ELF-1 (cell line): ENCODE data around the gene APBA1.

Experiments
- DNase-seq: peaks from one replicate; pipeline ENCODE4 v3.0.0-alpha.2; 2016; ENCODE audit warnings: low read depth, low spot score

The APBA1 gene

GRCh38 chr9:69671879-69672595, at the start of gene APBA1:
Gene APBA1 (minus strand): TSS chr9:69672371.
- peak; percentile 55 for DNase-seq

DNA sequence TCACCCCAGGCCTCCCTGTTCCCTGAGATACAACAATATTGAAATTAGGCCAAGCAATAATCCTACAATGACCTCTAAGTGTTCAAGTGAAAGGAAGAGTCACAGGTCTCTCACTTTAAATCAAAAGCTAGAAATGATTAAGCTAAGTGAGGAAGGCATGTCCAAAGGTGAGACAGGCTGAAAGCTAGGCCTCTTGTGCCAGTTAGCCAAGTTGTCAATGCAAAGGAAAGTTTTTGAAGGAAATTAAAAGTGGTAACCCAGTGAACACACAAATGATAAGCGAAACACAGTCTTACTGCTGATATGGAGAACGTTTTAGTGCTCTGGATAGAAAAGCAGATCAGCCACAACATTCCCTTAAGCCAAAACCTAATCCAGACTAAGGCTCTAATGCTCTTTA, 47.8 kb upstream of the APBA1 start:
- no peak for DNase-seq

- no peak for DNase-seq
These were observed 47.2 kb upstream of the APBA1 start for GRCh38 chr9:69719367-69719766.

- DNase-seq: peak; percentile 11
These were observed 46.0 kb upstream of the APBA1 start for GRCh38 chr9:69718218-69718617.

GRCh38 chr9:69715825-69716224, 43.7 kb upstream of the APBA1 start:
- DNase-seq: no peak

GRCh38 chr9:69715096-69715495, 42.9 kb upstream of the APBA1 start:
- DNase-seq: no peak

- DNase-seq: no peak
These were observed 25.3 kb upstream of the APBA1 start for GRCh38 chr9:69697475-69697874.

- DNase-seq: no peak
These were observed 24.6 kb upstream of the APBA1 start for GRCh38 chr9:69696802-69697201.

DNA sequence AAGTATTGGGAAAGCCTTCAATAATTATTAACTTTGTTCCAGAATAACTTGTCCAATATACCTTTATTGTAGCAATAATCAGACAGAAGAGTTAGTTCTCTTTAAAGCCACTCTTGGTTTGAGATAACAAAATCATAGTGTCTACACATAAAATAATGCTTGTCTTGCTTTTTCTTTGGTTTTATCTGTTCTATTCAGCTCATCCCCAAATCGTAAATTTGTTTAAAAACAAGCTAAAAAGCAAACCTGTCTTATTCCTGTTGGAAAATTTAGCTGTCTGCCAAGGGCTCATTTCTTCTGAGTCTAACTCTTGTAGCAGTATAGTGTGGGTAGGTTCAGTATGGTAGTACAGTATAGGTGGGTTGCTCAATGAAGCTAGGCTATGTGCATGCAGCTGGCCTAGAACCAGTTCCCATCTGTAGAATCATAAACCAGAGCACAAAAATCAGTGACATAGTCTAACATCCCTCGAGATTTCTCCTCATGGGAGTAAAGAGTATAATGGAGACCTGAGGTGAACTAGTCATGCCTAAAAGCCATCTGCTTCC, 17.9 kb upstream of the APBA1 start:
- DNase-seq: no peak

GRCh38 chr9:69683927-69684326, 11.8 kb upstream of the APBA1 start:
- no peak for DNase-seq

GRCh38 chr9:69678843-69679538, 6.8 kb upstream of the APBA1 start:
- no peak for DNase-seq

DNA sequence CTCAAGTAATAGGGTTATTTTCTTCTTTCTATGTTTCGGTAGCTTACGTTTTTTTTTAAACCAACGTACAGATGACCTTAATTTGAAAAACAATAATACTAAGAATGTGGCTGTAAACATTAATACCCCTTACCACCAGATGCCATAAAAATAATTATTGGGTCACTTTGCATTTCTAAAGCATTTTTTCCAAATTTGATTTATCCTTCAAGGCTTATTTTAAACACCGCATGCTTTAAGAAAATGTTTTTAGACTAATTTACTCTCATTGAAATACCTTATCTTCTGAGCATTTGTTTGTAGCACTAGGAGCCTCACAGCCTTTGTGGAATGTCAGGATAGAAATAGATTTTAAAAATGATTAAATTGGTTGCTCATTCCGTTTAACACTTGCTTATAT, 5.8 kb upstream of the APBA1 start:
- no peak for DNase-seq

DNA sequence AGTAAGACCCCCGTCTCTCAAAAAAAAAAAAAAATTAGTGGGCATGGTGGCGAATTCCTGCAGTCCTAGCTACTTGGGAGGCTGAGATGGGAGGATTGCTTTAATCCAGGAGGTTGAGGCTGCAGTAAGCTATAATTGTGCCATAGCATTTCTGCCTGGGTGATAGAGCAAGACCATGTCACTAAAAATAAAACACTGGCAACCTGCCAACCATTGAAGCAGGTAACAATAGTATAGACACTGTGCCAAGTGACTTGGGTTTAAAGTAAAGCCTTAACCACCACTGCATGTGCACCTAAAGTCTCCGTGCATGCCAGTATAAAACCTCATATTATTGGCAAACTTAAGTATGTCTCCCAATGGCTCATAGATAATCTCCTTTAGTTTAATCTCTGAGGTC, 3.4 kb upstream of the APBA1 start:
- DNase-seq: no peak

- DNase-seq: no peak
These were observed 2.7 kb upstream of the APBA1 start for GRCh38 chr9:69674716-69675438.

DNA sequence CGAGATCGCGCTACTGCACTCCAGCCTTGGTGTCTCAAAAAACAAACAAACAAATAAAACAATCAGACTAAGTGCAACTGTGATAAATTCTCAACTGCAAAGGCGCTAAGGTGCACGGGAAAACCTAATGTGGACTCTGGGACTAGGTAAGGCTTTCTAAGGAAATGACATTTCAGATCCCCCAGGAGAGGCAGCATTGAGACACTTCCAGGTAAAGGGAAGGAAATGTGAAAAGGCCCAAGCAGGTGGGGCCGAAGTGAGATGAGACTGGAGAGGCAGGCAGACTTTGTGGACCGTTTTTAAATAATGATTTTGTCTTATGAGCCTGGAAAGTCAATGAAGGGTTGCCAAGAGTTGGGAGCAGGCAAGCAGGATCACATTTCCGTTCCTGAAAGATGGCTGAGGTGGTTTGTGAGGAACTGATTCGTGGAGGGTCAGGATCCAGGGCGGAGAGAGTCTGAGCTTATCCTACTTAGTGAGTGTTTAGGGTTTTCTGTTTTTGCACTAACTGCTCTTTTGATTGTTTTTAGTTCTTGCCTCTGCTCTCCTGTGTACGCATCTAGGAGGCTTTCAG, 2.0 kb upstream of the APBA1 start:
- DNase-seq: peak; percentile 35

DNA sequence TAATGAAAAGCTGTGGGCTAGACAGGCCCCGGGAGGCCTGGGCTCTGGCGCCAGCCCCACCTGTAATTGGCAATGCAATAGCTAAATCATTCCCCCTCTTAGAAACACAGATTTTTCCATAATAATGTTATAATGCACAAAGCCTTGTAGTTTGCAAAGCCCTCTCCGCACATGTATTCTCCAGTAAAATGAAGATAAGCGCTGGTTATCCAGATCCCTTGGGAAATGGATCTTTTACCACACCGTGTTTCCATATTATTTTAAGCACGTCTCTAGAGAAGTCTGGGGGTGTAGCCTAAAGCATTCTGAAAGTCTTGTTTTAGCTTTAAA, 1.1 kb upstream of the APBA1 start:
- no peak for DNase-seq

GRCh38 chr9:69672596-69673310, 582 bp upstream of the APBA1 start:
- peak; percentile 95 for DNase-seq

- no peak for DNase-seq
These were observed 776 bp downstream of the APBA1 start for GRCh38 chr9:69671311-69671878.

DNA sequence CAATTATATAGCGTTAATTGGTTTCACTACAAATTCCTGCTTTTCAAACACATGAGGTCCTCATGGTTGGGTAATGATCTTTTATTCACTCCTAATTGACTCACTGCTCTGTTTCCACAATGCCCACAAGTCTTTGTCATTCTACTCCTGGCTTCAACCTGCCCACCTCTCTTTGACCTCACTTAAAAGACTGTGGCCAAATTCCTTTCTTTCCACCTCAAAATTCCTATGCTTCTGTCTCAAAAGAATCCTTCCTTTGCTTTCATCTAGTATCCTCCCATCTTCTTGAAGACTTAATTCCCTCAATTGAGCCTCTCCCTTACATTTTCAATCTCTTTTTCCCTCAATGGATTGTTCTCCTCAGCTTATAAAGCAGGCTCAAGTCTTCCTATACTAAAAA, 4.9 kb downstream of the APBA1 start:
- DNase-seq: peak; percentile 19

- no peak for DNase-seq
These were observed 11.9 kb downstream of the APBA1 start for GRCh38 chr9:69660304-69660703.

- DNase-seq: no peak
These were observed 13.0 kb downstream of the APBA1 start for GRCh38 chr9:69658987-69659675.
